Ovary (tissue), 9 donors: ENCODE measurements around the gene DLD. TPM values are rescaled to one million over a fixed set of nuclear protein-coding genes. Genes with fewer than 3 reads are reported as not detected.
"Not testable (repeated sequence)": the region's sequence is repeated elsewhere in the genome, so short reads cannot be mapped to it uniquely, and the experiment has no call there.

Experiments
- DNase-seq, 5 donors: peaks; one replicate each; pipeline ENCODE4 v3.0.0-alpha.2; 2019 to 2020
- H3K27ac ChIP-seq, 2 donors: fragments of 200-600 bp; one replicate each; pipeline versions ENCODE4 v1.5.1 to v1.8.0; 2019 to 2022
- H3K27me3 ChIP-seq: fragments of 200-600 bp; one replicate; pipeline ENCODE4 v1.8.0; 2022
- H3K36me3 ChIP-seq: fragments of 200-600 bp; sonication (generic); one replicate; pipeline ENCODE4 v1.5.1; 2019
- H3K4me1 ChIP-seq: one replicate; pipeline ENCODE4 v1.8.1; 2013; ENCODE audit warnings: mild to moderate bottlenecking, moderate library complexity; ENCODE audit not compliant: insufficient read depth
- H3K4me3 ChIP-seq: fragments of 200-600 bp; sonication (generic); one replicate; pipeline ENCODE4 v1.5.1; 2017
- H3K9me3 ChIP-seq, 2 donors: fragments of 200-600 bp in 1 of 2; sonication (generic) in 1 of 2; one replicate each; pipeline versions ENCODE4 v1.5.1 to v1.8.1; 2013 to 2019; ENCODE audit warnings: mild to moderate bottlenecking in 1 of 2, moderate library complexity in 1 of 2
- EP300 ChIP-seq: sonication (generic); formaldehyde crosslinking; IDR thresholded peaks from one replicate; pipeline ENCODE4 v1.6.1; 2017; ENCODE audit warnings: antibody characterized with exemption
- POLR2A ChIP-seq: fragments of 450-650 bp; IDR thresholded peaks from one replicate; pipeline ENCODE4 v1.6.1; 2017; ENCODE audit warnings: antibody characterized with exemption, mild to moderate bottlenecking, moderate library complexity
- WGBS, 3 donors: extraction: QIAGEN DNeasy Blood & Tissue Kit in 1 of 3; methylation state at CpG; one replicate each; pipeline versions ENCODE4 v1.1.5 to v1.1.7; 2013 to 2017; 5-methylcytosine and 5-hydroxymethylcytosine counted together
- intact Hi-C, 4 donors: fragments of 100-400 bp; cut with DNase I; formaldehyde crosslinking; loops; one replicate each; pipeline versions ENCODE4 v1.11.0 to v1.15.1; 2022 to 2023
- polyA plus RNA-seq, 2 donors: library from polyadenylated mRNA; stranded (reverse); fragments of 200-250 nt in 1 of 2; fragments of 350-450 nt in 1 of 2; fragmentation: Illumina TruSeq in 1 of 2; extraction: RNeasy Lipid Tissue Mini Kit (QIAGEN cat#74804) in 1 of 2; gene quantifications; one replicate each; pipeline ENCODE4 v1.2.3, GENCODE V29; 2013 to 2014
- total RNA-seq, 7 donors: library from RNA; depleted of rRNA in 2 of 7; stranded (reverse); fragments of >200 nt in 2 of 7; fragmentation: NEBNext Ultra II Directional in 3 of 7; extraction: Animal tissue kit (Norgen Biotek cat#: 25700) in 3 of 7; gene quantifications; one replicate each; pipeline versions ENCODE4 v1.1.0 to v1.2.4, GENCODE V29; 2016 to 2023
- TF ChIP-seq, protein P1 (sequence below), 3 donors: fragments of 450-650 bp in 2 of 3; fragments of 200-600 bp in 1 of 3; IDR thresholded peaks; one replicate each; pipeline versions ENCODE4 v1.5.1 to v1.8.0; 2016 to 2022; ENCODE audit warnings: antibody characterized with exemption in 3 of 3, mild to moderate bottlenecking in 1 of 3
- donor health status: DM: no; HTN: no; CAD: no; lungs with moderate emphysema.
- donor health status: DM: no; HTN: no; CAD: no.
- donor health status: Bipolar disorder and iron deficiency.
- donor health status: DM: yes; HTN: yes; CAD: no.
- donor health status: DM: no; HTN: no; CAD: no.
- donor health status: DM: yes; HTN: yes; CAD: no.

Gene DLD
- total and polyA plus RNA-seq, 9 donors: 35.4 to 92.9 (median 49.7) TPM

DNA sequence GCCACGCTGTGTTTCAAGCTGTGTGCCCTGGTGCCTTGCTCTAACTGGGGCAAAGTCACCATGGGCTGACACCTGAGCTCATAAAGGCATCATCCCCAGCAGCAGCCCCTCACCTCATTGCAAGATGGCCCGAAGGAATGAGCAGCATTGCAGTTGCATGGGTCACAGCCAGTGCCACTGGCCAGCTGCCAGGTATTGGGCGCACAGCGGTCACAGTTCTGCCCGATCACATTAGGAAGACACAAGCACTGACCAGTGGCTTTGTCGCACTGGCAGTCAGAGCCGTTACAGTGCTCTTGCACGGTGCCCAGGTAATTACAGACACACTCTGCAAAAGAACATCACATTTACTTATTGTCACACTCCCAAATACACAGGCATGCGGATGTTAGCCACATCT is 60.9 kb downstream of the DLD start:
- no peak for DNase-seq
- H3K4me3 ChIP-seq: no peak overlapping the region
- H3K36me3 ChIP-seq: no peaks in the 10 kb centered on the region
- TF ChIP-seq EP300 (no peak), POLR2A (no peak)
- TF ChIP-seq, protein P1, sequence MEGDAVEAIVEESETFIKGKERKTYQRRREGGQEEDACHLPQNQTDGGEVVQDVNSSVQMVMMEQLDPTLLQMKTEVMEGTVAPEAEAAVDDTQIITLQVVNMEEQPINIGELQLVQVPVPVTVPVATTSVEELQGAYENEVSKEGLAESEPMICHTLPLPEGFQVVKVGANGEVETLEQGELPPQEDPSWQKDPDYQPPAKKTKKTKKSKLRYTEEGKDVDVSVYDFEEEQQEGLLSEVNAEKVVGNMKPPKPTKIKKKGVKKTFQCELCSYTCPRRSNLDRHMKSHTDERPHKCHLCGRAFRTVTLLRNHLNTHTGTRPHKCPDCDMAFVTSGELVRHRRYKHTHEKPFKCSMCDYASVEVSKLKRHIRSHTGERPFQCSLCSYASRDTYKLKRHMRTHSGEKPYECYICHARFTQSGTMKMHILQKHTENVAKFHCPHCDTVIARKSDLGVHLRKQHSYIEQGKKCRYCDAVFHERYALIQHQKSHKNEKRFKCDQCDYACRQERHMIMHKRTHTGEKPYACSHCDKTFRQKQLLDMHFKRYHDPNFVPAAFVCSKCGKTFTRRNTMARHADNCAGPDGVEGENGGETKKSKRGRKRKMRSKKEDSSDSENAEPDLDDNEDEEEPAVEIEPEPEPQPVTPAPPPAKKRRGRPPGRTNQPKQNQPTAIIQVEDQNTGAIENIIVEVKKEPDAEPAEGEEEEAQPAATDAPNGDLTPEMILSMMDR (IDR thresholded peaks at IDR 0.05): no peak
- intact Hi-C loops: no loop called here
- 88 to 93% (median 90%) methylated on average over 9 of the region's 9 CpGs for WGBS, 3 donors
- no peaks in the 10 kb centered on the region for H3K27me3 ChIP-seq
- H3K27ac ChIP-seq: no peak overlapping the region
- H3K4me1 ChIP-seq: no peaks in the 10 kb centered on the region
- no peaks in the 10 kb centered on the region for H3K9me3 ChIP-seq

DNA sequence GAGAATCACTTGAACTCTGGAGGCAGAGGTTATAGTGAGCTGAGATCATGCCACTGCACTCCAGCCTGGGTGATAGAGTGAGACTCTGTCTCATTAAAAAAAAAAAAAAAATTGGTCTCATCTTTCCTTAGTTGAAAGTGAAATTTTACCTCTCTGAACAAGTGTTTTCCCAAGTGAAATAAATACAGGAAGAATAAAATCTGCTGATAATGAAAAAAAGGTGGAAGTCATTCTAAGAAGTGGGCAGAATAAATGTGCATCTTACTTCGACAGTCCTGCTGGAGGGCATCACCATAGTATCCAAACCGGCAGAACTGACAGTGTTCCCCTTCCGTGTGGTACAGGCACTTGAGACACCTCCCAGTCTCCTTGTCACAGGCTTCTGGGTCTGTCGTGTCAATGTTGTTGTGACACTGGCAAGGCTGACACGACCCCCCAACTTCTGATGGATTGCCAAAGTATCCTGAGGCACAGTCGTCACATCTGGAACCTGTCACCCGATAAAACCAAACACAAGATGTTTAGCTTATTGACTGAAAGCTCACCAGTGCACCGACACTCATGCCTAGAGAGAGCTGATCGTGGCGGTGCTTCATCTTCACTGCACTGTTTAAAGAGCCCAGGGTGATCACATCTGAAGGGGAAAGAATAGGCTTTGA is 62.4 kb downstream of the DLD start:
- H3K4me1 ChIP-seq: no peaks in the 10 kb centered on the region

DNA sequence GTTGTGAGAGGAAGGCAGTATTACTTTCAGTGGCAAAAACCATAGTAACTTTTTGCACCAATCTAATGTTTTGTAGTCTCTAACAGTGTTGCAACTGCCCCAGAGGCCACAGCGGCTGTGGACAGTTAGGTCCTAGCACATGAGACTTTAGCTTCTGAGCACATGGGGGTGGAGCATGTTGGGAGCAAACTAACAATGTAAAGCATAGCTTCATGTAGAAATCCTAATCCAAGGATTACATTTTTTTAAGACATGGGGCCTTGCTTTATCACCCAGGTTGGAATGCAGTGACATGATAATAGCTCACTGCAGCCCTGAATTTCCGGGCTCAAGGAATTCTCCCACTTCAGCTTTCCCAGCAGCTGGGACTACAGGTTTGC is 62.9 kb downstream of the DLD start:
- Histone ChIP-seq H3K27me3 (no peaks in the 10 kb centered on the region), H3K36me3 (no peaks in the 10 kb centered on the region), H3K9me3 (no peaks in the 10 kb centered on the region), H3K27ac (no peak overlapping the region), H3K4me1 (no peaks in the 10 kb centered on the region), H3K4me3 (no peak overlapping the region)
- no peak for TF ChIP-seq POLR2A
- TF ChIP-seq EP300: no peak
- TF ChIP-seq, protein P1 (IDR thresholded peaks at IDR 0.05): no peak
- 65 to 72% (median 67%) methylated on average over 2 of the region's 2 CpGs for whole genome bisulfite sequencing, 3 donors
- DNase-seq: no peak
- intact Hi-C loops: no loop called here

More for the DNA sequence above, 62.4 kb downstream of the DLD start:
- no peak for DNase-seq
- intact Hi-C loops: no loop called here
- WGBS, 3 donors: 80 to 90% (median 87%) methylated on average over 10 of the region's 10 CpGs
- no peak overlapping the region for H3K27ac ChIP-seq
- H3K36me3 ChIP-seq: no peaks in the 10 kb centered on the region
- no peaks in the 10 kb centered on the region for H3K27me3 ChIP-seq
- no peak overlapping the region for H3K4me3 ChIP-seq
- TF ChIP-seq, protein P1 (IDR thresholded peaks at IDR 0.05): no peak
- no peak for TF ChIP-seq POLR2A
- no peak for TF ChIP-seq EP300
- no peaks in the 10 kb centered on the region for H3K9me3 ChIP-seq

DNA sequence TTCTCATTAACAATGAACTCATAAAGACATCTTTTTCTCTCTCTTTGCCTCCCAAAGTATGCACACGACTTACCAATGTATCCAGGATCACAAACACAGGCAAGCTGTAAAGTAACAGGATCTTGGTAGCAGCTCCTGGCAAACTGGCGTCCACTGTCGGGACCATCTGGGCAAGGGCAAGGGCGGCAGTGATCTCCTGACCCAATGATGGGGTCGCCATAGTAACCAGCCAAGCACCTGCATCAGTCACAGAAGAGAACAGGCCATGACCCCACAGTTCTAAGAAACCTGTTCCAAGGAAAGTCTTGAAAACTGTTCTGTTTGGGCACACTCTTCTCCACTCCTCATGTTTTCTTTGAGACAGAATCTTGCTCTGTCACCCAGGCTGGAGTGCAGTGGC is 64.4 kb downstream of the DLD start:
- intact Hi-C loops: no loop called here
- H3K27ac ChIP-seq: no peak overlapping the region
- WGBS, 3 donors: 82 to 91% (median 86%) methylated on average over 5 of the region's 5 CpGs
- H3K4me3 ChIP-seq: no peak overlapping the region
- TF ChIP-seq EP300 (no peak), POLR2A (no peak)
- TF ChIP-seq, protein P1 (IDR thresholded peaks at IDR 0.05): no peak
- H3K27me3 ChIP-seq: no peaks in the 10 kb centered on the region
- no peak for DNase-seq
- H3K9me3 ChIP-seq: no peaks in the 10 kb centered on the region
- no peaks in the 10 kb centered on the region for H3K36me3 ChIP-seq
- H3K4me1 ChIP-seq: peaks cover 7% of the 10 kb centered on the region

DNA sequence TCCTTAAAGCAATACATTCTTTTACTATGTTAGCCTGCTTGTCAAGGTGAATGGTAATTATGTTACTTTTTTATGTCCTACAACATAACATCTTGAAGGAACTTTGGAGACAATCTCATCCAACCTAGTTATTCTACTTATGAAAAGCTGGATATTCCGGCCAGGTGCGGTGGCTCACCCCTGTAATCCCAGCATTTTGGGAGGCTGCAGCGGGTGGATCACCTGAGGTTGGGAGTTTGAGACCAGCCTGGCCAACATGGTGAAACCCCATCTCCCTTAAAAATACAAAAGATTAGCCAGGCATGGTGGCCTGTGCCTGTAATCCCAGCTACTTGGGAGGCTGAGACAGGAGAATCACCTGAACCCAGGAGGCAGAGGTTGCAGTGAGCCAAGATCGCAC is 66.0 kb downstream of the DLD start:
- H3K9me3 ChIP-seq, H3K27me3 ChIP-seq, DNase-seq, H3K4me3 ChIP-seq, intact Hi-C loops, H3K27ac ChIP-seq, H3K36me3 ChIP-seq: not testable (repeated sequence)
- peaks cover 12% of the 10 kb centered on the region for H3K4me1 ChIP-seq
- 94 to 99% (median 97%) methylated on average over 4 of the region's 4 CpGs for WGBS, 3 donors
